ENCODE measurements around the gene VAT1L. TPM values are rescaled to one million over a fixed set of nuclear protein-coding genes. Genes with fewer than 3 reads are reported as not detected.

VAT1L gene
- total RNA-seq, 1 donor: 0.10 TPM

- Histone ChIP-seq H3K9me3 (ENCODE audit: low read depth, low read length) (no peaks in the 10 kb centered on the region), H3K27me3 (ENCODE audit: insufficient read depth, low read length) (no peaks in the 10 kb centered on the region), H3K4me3 (ENCODE audit: low read length) (no peak overlapping the region), H3K4me1 (ENCODE audit: insufficient read depth, low read length) (no peaks in the 10 kb centered on the region)
These were observed 50.4 kb downstream of the VAT1L start for GRCh38 chr16:77838597-77839255.

- Histone ChIP-seq H3K27me3 (ENCODE audit: insufficient read depth, low read length) (no peaks in the 10 kb centered on the region), H3K9me3 (ENCODE audit: low read depth, low read length) (no peaks in the 10 kb centered on the region), H3K4me3 (ENCODE audit: low read length) (no peak overlapping the region), H3K4me1 (ENCODE audit: insufficient read depth, low read length) (no peaks in the 10 kb centered on the region)
These were observed 51.7 kb downstream of the VAT1L start for GRCh38 chr16:77840093-77840492.

GRCh38 chr16:77840673-77841501, 52.5 kb downstream of the VAT1L start:
- H3K4me3 ChIP-seq (ENCODE audit: low read length): no peak overlapping the region
- no peaks in the 10 kb centered on the region for H3K9me3 ChIP-seq (ENCODE audit: low read depth, low read length)
- H3K4me1 ChIP-seq (ENCODE audit: insufficient read depth, low read length): no peaks in the 10 kb centered on the region
- H3K27me3 ChIP-seq (ENCODE audit: insufficient read depth, low read length): no peaks in the 10 kb centered on the region

- Histone ChIP-seq H3K4me1 (ENCODE audit: insufficient read depth, low read length) (no peaks in the 10 kb centered on the region), H3K4me3 (ENCODE audit: low read length) (no peak overlapping the region), H3K27me3 (ENCODE audit: insufficient read depth, low read length) (no peaks in the 10 kb centered on the region), H3K9me3 (ENCODE audit: low read depth, low read length) (no peaks in the 10 kb centered on the region)
These were observed 53.1 kb downstream of the VAT1L start for GRCh38 chr16:77841502-77841763.

- Histone ChIP-seq H3K9me3 (ENCODE audit: low read depth, low read length) (no peaks in the 10 kb centered on the region), H3K4me3 (ENCODE audit: low read length) (no peak overlapping the region), H3K27me3 (ENCODE audit: insufficient read depth, low read length) (no peaks in the 10 kb centered on the region), H3K4me1 (ENCODE audit: insufficient read depth, low read length) (no peaks in the 10 kb centered on the region)
These were observed 54.1 kb downstream of the VAT1L start for GRCh38 chr16:77842468-77842867.

GRCh38 chr16:77843405-77843804, 55.0 kb downstream of the VAT1L start:
- no peaks in the 10 kb centered on the region for H3K4me1 ChIP-seq (ENCODE audit: insufficient read depth, low read length)
- H3K4me3 ChIP-seq (ENCODE audit: low read length): no peak overlapping the region
- H3K27me3 ChIP-seq (ENCODE audit: insufficient read depth, low read length): no peaks in the 10 kb centered on the region
- H3K9me3 ChIP-seq (ENCODE audit: low read depth, low read length): no peaks in the 10 kb centered on the region

DNA sequence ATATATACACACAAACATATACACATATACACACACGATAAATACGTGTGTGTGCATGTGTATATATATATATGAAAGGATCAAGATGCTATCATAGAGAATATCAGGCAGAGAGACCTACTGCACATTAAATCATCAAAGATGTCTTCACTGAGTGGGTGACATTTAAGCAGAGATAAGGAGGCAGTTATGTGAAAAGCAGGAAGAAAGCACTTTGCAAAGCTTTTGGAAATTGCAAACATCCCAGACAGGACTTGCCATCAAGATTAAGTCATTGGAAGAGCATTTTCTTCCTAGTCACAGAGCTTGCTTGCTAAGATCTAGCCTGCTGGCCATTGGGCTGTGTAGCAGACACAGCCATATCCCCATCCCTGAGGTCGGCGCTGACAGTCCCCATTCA, 56.4 kb downstream of the VAT1L start:
- Histone ChIP-seq H3K9me3 (ENCODE audit: low read depth, low read length) (no peaks in the 10 kb centered on the region), H3K27me3 (ENCODE audit: insufficient read depth, low read length) (no peaks in the 10 kb centered on the region), H3K4me3 (ENCODE audit: low read length) (no peak overlapping the region), H3K4me1 (ENCODE audit: insufficient read depth, low read length) (no peaks in the 10 kb centered on the region)

GRCh38 chr16:77849646-77850258, 61.4 kb downstream of the VAT1L start:
- Histone ChIP-seq H3K4me1 (ENCODE audit: insufficient read depth, low read length) (no peaks in the 10 kb centered on the region), H3K9me3 (ENCODE audit: low read depth, low read length) (no peaks in the 10 kb centered on the region), H3K27me3 (ENCODE audit: insufficient read depth, low read length) (no peaks in the 10 kb centered on the region), H3K4me3 (ENCODE audit: low read length) (no peak overlapping the region)

DNA sequence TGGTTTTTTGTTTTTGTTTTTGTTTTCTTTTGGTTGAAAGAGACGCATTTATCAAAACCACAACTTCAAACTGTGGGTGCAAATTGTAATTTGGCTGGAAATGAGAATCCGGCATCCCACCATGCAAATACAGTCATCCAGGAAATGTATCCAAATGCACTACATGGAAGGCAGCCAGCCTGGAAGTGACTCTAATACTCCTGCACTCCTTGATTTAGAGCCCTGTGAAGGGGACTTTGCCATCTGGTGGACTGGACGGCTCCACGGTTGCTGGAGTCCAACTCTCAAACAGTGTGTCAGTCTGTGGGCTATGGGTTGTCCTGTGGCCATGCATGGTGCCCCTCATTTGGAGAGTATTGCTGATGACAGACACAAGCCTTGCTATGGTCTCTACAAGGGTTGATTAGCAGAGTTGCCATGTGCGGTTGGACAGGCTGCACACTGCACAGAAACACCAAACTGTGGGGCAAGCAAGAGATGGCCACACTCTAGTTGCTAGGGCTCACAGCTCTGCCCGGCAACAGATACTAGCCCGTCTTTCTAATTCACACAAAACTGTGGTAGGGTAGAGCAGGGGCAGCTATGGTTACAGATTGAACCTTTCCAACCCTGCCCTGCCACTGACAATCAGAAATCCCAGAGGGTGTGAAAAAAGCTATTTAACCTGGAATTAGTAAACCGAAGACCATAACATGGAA, 62.4 kb downstream of the VAT1L start:
- no peak overlapping the region for H3K4me3 ChIP-seq (ENCODE audit: low read length)
- H3K27me3 ChIP-seq (ENCODE audit: insufficient read depth, low read length): no peaks in the 10 kb centered on the region
- H3K9me3 ChIP-seq (ENCODE audit: low read depth, low read length): no peaks in the 10 kb centered on the region
- no peaks in the 10 kb centered on the region for H3K4me1 ChIP-seq (ENCODE audit: insufficient read depth, low read length)

DNA sequence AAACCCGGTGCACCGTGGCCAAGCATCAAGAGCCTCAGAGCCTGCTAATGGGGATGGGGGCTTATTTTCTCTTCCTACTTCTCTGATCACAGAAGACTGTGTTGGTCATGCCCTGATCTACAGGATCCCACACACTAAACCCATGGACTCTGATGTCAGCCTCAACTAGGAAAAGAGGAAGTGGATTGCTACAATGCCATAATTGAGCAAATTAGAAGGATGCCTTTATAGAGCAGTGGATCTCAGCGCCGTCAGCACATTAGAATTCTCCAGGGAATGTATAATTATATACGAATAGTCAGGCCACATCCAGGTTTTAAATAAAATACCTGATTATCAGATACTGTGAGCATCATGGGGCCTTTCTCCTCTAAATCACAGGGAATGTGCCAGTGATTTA, 64.8 kb downstream of the VAT1L start:
- Histone ChIP-seq H3K9me3 (ENCODE audit: low read depth, low read length) (no peaks in the 10 kb centered on the region), H3K4me3 (ENCODE audit: low read length) (no peak overlapping the region), H3K4me1 (ENCODE audit: insufficient read depth, low read length) (no peaks in the 10 kb centered on the region), H3K27me3 (ENCODE audit: insufficient read depth, low read length) (no peaks in the 10 kb centered on the region)

- no peaks in the 10 kb centered on the region for H3K27me3 ChIP-seq (ENCODE audit: insufficient read depth, low read length)
- H3K4me3 ChIP-seq (ENCODE audit: low read length): no peak overlapping the region
- no peaks in the 10 kb centered on the region for H3K9me3 ChIP-seq (ENCODE audit: low read depth, low read length)
- no peaks in the 10 kb centered on the region for H3K4me1 ChIP-seq (ENCODE audit: insufficient read depth, low read length)
These were observed 68.2 kb downstream of the VAT1L start for GRCh38 chr16:77856438-77857160.

DNA sequence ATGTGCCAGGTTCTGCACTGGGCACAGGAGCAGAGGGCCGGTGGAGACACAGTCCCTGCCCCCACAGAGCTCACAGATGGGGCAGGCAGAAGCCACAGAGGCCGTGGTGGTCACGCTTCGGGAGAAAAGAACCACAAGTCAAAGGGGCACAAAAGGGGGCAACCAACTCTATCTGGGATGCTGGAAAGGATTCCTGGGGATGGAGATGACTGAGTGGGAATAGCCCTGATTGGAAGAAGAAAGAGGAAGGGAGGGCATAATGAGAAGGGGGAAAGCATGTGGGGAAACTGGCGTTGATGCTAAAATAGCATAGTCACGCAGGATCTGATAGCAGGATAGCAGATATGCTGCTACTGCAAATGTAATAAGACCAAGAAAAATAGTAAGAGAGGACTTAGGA, 69.7 kb downstream of the VAT1L start:
- H3K9me3 ChIP-seq (ENCODE audit: low read depth, low read length): no peaks in the 10 kb centered on the region
- H3K4me3 ChIP-seq (ENCODE audit: low read length): no peak overlapping the region
- H3K27me3 ChIP-seq (ENCODE audit: insufficient read depth, low read length): no peaks in the 10 kb centered on the region
- no peaks in the 10 kb centered on the region for H3K4me1 ChIP-seq (ENCODE audit: insufficient read depth, low read length)

GRCh38 chr16:77859493-77860232, 71.3 kb downstream of the VAT1L start:
- Histone ChIP-seq H3K4me1 (ENCODE audit: insufficient read depth, low read length) (no peaks in the 10 kb centered on the region), H3K4me3 (ENCODE audit: low read length) (no peak overlapping the region), H3K9me3 (ENCODE audit: low read depth, low read length) (no peaks in the 10 kb centered on the region), H3K27me3 (ENCODE audit: insufficient read depth, low read length) (no peaks in the 10 kb centered on the region)

DNA sequence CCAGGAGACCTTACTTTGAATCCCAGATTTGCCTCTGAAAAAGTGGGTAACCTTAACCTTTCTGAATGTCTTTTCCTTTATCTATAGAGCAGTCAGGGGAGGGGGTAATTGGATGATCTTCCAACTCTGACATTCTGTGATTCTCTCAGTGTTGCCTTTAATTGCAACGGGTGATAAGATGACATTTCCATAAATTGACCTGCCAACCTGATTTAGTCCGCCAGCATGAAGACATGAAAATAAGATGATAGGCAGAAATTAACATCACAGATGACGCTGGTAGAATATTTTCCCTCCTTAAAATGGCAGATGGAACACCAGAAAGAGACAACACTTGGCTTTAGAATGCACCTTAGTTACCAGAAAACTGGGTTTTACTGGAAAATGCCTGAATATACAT, 72.6 kb downstream of the VAT1L start:
- Histone ChIP-seq H3K4me3 (ENCODE audit: low read length) (no peak overlapping the region), H3K4me1 (ENCODE audit: insufficient read depth, low read length) (no peaks in the 10 kb centered on the region), H3K9me3 (ENCODE audit: low read depth, low read length) (no peaks in the 10 kb centered on the region), H3K27me3 (ENCODE audit: insufficient read depth, low read length) (no peaks in the 10 kb centered on the region)
